Measurements from ENCODE around the gene DICER1.
"Not testable (repeated sequence)": the region's sequence is repeated elsewhere in the genome, so short reads cannot be mapped to it uniquely, and the experiment has no call there.

DICER1 gene

GRCh38 chr14:95149441-95149840, 7.9 kb downstream of the DICER1 start:
- DNase-seq (ENCODE audit: low read depth in 1 of 2, low spot score in 1 of 2): no peak

- DNase-seq (ENCODE audit: low read depth in 1 of 2, low spot score in 1 of 2): no peak
These were observed 9.7 kb downstream of the DICER1 start for GRCh38 chr14:95147597-95147996.

- DNase-seq (ENCODE audit: low read depth in 1 of 2, low spot score in 1 of 2): no peak
These were observed 11.1 kb downstream of the DICER1 start for GRCh38 chr14:95146079-95146771.

- DNase-seq (ENCODE audit: low read depth in 1 of 2, low spot score in 1 of 2): no peak
These were observed 12.5 kb downstream of the DICER1 start for GRCh38 chr14:95144849-95145248.

GRCh38 chr14:95143808-95144620, 13.3 kb downstream of the DICER1 start:
- DNase-seq (ENCODE audit: low read depth in 1 of 2, low spot score in 1 of 2): no peak

- no peak for DNase-seq (ENCODE audit: low read depth in 1 of 2, low spot score in 1 of 2)
These were observed 15.1 kb downstream of the DICER1 start for GRCh38 chr14:95142208-95142607.

GRCh38 chr14:95141684-95142083, 15.6 kb downstream of the DICER1 start:
- DNase-seq (ENCODE audit: low read depth in 1 of 2, low spot score in 1 of 2): no peak

- DNase-seq (ENCODE audit: low read depth in 1 of 2, low spot score in 1 of 2): no peak
These were observed 17.1 kb downstream of the DICER1 start for GRCh38 chr14:95140060-95140858.

- no peak for DNase-seq (ENCODE audit: low read depth in 1 of 2, low spot score in 1 of 2)
These were observed 18.5 kb downstream of the DICER1 start for GRCh38 chr14:95138876-95139275.

GRCh38 chr14:95138455-95138854, 18.9 kb downstream of the DICER1 start:
- not testable (repeated sequence) for DNase-seq (ENCODE audit: low read depth in 1 of 2, low spot score in 1 of 2)

GRCh38 chr14:95137804-95138167, 19.5 kb downstream of the DICER1 start:
- no peak for DNase-seq (ENCODE audit: low read depth in 1 of 2, low spot score in 1 of 2)

- no peak for DNase-seq (ENCODE audit: low read depth in 1 of 2, low spot score in 1 of 2)
These were observed 20.0 kb downstream of the DICER1 start for GRCh38 chr14:95137164-95137803.

- DNase-seq (ENCODE audit: low read depth in 1 of 2, low spot score in 1 of 2): no peak
These were observed 20.7 kb downstream of the DICER1 start for GRCh38 chr14:95136631-95137030.

GRCh38 chr14:95134304-95134933, 22.9 kb downstream of the DICER1 start:
- no peak for DNase-seq (ENCODE audit: low read depth in 1 of 2, low spot score in 1 of 2)

GRCh38 chr14:95133282-95133681, 24.0 kb downstream of the DICER1 start:
- DNase-seq (ENCODE audit: low read depth in 1 of 2, low spot score in 1 of 2): no peak

- DNase-seq (ENCODE audit: low read depth in 1 of 2, low spot score in 1 of 2): no peak
These were observed 24.6 kb downstream of the DICER1 start for GRCh38 chr14:95132760-95133159.

GRCh38 chr14:95130549-95130948, 26.8 kb downstream of the DICER1 start:
- DNase-seq (ENCODE audit: low read depth in 1 of 2, low spot score in 1 of 2): no peak

- DNase-seq (ENCODE audit: low read depth in 1 of 2, low spot score in 1 of 2): no peak
These were observed 29.2 kb downstream of the DICER1 start for GRCh38 chr14:95128140-95128539.

- no peak for DNase-seq (ENCODE audit: low read depth in 1 of 2, low spot score in 1 of 2)
These were observed 29.8 kb downstream of the DICER1 start for GRCh38 chr14:95127531-95127911.

- DNase-seq (ENCODE audit: low read depth in 1 of 2, low spot score in 1 of 2): no peak
These were observed 30.3 kb downstream of the DICER1 start for GRCh38 chr14:95126906-95127530.

All from stimulated activated CD4-positive, alpha-beta T cell treated with anti-CD3 and anti-CD28 coated beads, Interleukin-15, amount 100 ng/mL, for 1 hour (primary cell).